H9 (cell line): ENCODE results near the gene KCNG3. TPM values are rescaled to one million over a fixed set of nuclear protein-coding genes. Genes with fewer than 3 reads are reported as not detected.

Source experiments
- DNase-seq: peaks from one replicate; pipeline ENCODE4 v3.0.0-alpha.2; 2017
- H2AFZ ChIP-seq: one replicate; pipeline ENCODE4 v1.6.1; 2013; ENCODE audit warnings: mild to moderate bottlenecking, low read length, control low read depth, moderate library complexity
- H2AK5ac ChIP-seq: 2 replicates; pipeline ENCODE4 v1.6.1; 2013; ENCODE audit warnings: low read length, control low read depth, mixed read lengths; ENCODE audit not compliant: insufficient read length
- H2BK120ac ChIP-seq: one replicate; pipeline ENCODE4 v1.6.1; 2013; ENCODE audit warnings: low read depth, mild to moderate bottlenecking, low read length, control low read depth, inconsistent platforms; ENCODE audit not compliant: poor library complexity, severe bottlenecking
- H2BK12ac ChIP-seq: 2 replicates; pipeline ENCODE4 v1.6.1; 2013; ENCODE audit warnings: low read length, control low read depth, mixed read lengths, low read depth; ENCODE audit not compliant: insufficient read length
- H2BK15ac ChIP-seq: 2 replicates; pipeline ENCODE4 v1.6.1; 2013; ENCODE audit warnings: low read depth, low read length, control low read depth
- H2BK20ac ChIP-seq: one replicate; pipeline ENCODE4 v1.6.1; 2013; ENCODE audit warnings: low read depth, mild to moderate bottlenecking, low read length, control low read depth, inconsistent platforms; ENCODE audit not compliant: poor library complexity, severe bottlenecking
- H2BK5ac ChIP-seq: 2 replicates; pipeline ENCODE4 v1.6.1; 2013; ENCODE audit warnings: low read length, control low read depth, mixed read lengths; ENCODE audit not compliant: insufficient read length
- H3K14ac ChIP-seq: 2 replicates; pipeline ENCODE4 v1.6.1; 2013; ENCODE audit warnings: low read length, control low read depth; ENCODE audit not compliant: insufficient read depth
- H3K18ac ChIP-seq: 2 replicates; pipeline ENCODE4 v1.6.1; 2013; ENCODE audit warnings: low read depth, mild to moderate bottlenecking, mixed read lengths, low read length, control low read depth; ENCODE audit not compliant: insufficient read length
- H3K23ac ChIP-seq: 2 replicates; pipeline ENCODE4 v1.6.1; 2013; ENCODE audit warnings: low read length, control low read depth, mixed read lengths, low read depth; ENCODE audit not compliant: insufficient read length
- H3K23me2 ChIP-seq: 2 replicates; pipeline ENCODE4 v1.6.1; 2013; ENCODE audit warnings: low read depth, mild to moderate bottlenecking, mixed read lengths, low read length, control low read depth; ENCODE audit not compliant: insufficient read length, poor library complexity, severe bottlenecking
- H3K27ac ChIP-seq: 2 replicates; pipeline ENCODE4 v1.5.1; 2013; ENCODE audit warnings: low read length, control low read depth, mixed read lengths, low read depth; ENCODE audit not compliant: insufficient read length
- H3K27me3 ChIP-seq: 2 replicates; pipeline ENCODE4 v1.6.1; 2013; ENCODE audit warnings: low read length, control low read depth, inconsistent platforms; ENCODE audit not compliant: insufficient read depth
- H3K4ac ChIP-seq: 2 replicates; pipeline ENCODE4 v1.6.1; 2013; ENCODE audit warnings: low read depth, mild to moderate bottlenecking, control low read depth, inconsistent platforms, low read length, moderate library complexity
- H3K4me1 ChIP-seq: 2 replicates; pipeline ENCODE4 v1.6.1; 2013; ENCODE audit warnings: low read length, control low read depth, inconsistent platforms; ENCODE audit not compliant: insufficient read depth
- H3K4me2 ChIP-seq: 2 replicates; pipeline ENCODE4 v1.6.1; 2013; ENCODE audit warnings: low read length, control low read depth, mixed read lengths; ENCODE audit not compliant: insufficient read length, insufficient read depth
- H3K56ac ChIP-seq: 2 replicates; pipeline ENCODE4 v1.6.1; 2013; ENCODE audit warnings: low read depth, mild to moderate bottlenecking, mixed read lengths, low read length, control low read depth; ENCODE audit not compliant: insufficient read length
- H3K79me1 ChIP-seq: 2 replicates; pipeline ENCODE4 v1.6.1; 2013; ENCODE audit warnings: low read depth, mild to moderate bottlenecking, moderate library complexity, low read length, control low read depth, inconsistent platforms; ENCODE audit not compliant: insufficient read depth, poor library complexity, severe bottlenecking
- H3K79me2 ChIP-seq: 2 replicates; pipeline ENCODE4 v1.6.1; 2013; ENCODE audit warnings: low read length, control low read depth, inconsistent platforms; ENCODE audit not compliant: insufficient read depth
- H3K9ac ChIP-seq: 2 replicates; pipeline ENCODE4 v1.6.1; 2013; ENCODE audit warnings: low read length, control low read depth, mixed read lengths; ENCODE audit not compliant: insufficient read length; ENCODE audit errors: extremely low read depth
- H3K9me3 ChIP-seq: one replicate; pipeline ENCODE4 v1.6.1; 2013; ENCODE audit warnings: low read depth, low read length, inconsistent platforms; ENCODE audit not compliant: control insufficient read depth
- H3T11ph ChIP-seq: one replicate; pipeline ENCODE4 v1.6.1; 2013; ENCODE audit warnings: mild to moderate bottlenecking, low read length, control low read depth, inconsistent platforms
- H4K20me1 ChIP-seq: one replicate; pipeline ENCODE4 v1.6.1; 2013; ENCODE audit not compliant: control insufficient read depth, insufficient read length, insufficient read depth
- H4K5ac ChIP-seq: 2 replicates; pipeline ENCODE4 v1.6.1; 2013; ENCODE audit warnings: low read depth, mild to moderate bottlenecking, mixed read lengths, low read length, control low read depth; ENCODE audit not compliant: insufficient read length
- H4K8ac ChIP-seq: replicated peaks from 2 replicates; pipeline ENCODE4 v1.6.1; 2013; ENCODE audit warnings: low read length, control low read depth, mixed read lengths, low read depth; ENCODE audit not compliant: insufficient read length
- H4K91ac ChIP-seq: 2 replicates; pipeline ENCODE4 v1.6.1; 2013; ENCODE audit warnings: low read depth, mild to moderate bottlenecking, moderate library complexity, mixed read lengths, low read length, control low read depth; ENCODE audit not compliant: insufficient read length
- H3K27ac Mint-ChIP-seq, 3 experiments: 2 replicates in 2 of 3; 3 replicates in 1 of 3; pipeline ENCODE4 v1.8.0; 2020 to 2021; ENCODE audit warnings: mixed read lengths in 3 of 3, mild to moderate bottlenecking in 1 of 3, moderate library complexity in 1 of 3
- H3K27me3 Mint-ChIP-seq: 2 replicates; pipeline ENCODE4 v1.8.0; 2021; ENCODE audit warnings: low read depth, mild to moderate bottlenecking, moderate library complexity, mixed read lengths
- H3K36me3 Mint-ChIP-seq, 3 experiments: 2 replicates in 2 of 3; 3 replicates in 1 of 3; pipeline ENCODE4 v1.8.0; 2020 to 2021; ENCODE audit warnings: low read depth in 3 of 3, mixed read lengths in 3 of 3; ENCODE audit not compliant: insufficient read depth in 1 of 3
- H3K4me1 Mint-ChIP-seq, 2 experiments: 2 replicates each; pipeline ENCODE4 v1.8.0; 2020; ENCODE audit warnings: mixed read lengths in 2 of 2
- H3K4me3 Mint-ChIP-seq, 2 experiments: 2 replicates in 1 of 2; 3 replicates in 1 of 2; pipeline ENCODE4 v1.8.0; 2020 to 2021; ENCODE audit warnings: mild to moderate bottlenecking in 2 of 2, mixed read lengths in 2 of 2, moderate library complexity in 1 of 2
- H3K9me3 Mint-ChIP-seq, 2 experiments: 2 replicates in 1 of 2; 3 replicates in 1 of 2; pipeline ENCODE4 v1.8.0; 2020; ENCODE audit warnings: mild to moderate bottlenecking in 2 of 2, mixed read lengths in 2 of 2, moderate library complexity in 1 of 2
- CTCF ChIP-seq: fragments of 200-600 bp; sonication (generic); conservative IDR thresholded peaks from 3 replicates; pipeline ENCODE4 v1.8.0; 2021; ENCODE audit warnings: antibody characterized with exemption, mild to moderate bottlenecking
- WGBS: extraction: QIAGEN DNeasy Blood & Tissue Kit; methylation state at CpG from one replicate; pipeline ENCODE4 v1.1.7; 2013; ENCODE audit warnings: missing lambda C conversion rate, low lambda C conversion rate, mixed read lengths; ENCODE audit not compliant: insufficient read length; ENCODE audit errors: extremely low coverage; 5-methylcytosine and 5-hydroxymethylcytosine counted together
- total RNA-seq: library from RNA; stranded (reverse); gene quantifications from 2 replicates; pipeline ENCODE4 v1.2.1, GENCODE V29; 2021

The KCNG3 gene
- total RNA-seq, 1 experiment from 2014 or later = 16.5 TPM

GRCh38 chr2:42522035-42522434 lies 28.3 kb upstream of the KCNG3 start:
- H4K8ac ChIP-seq = no peak overlapping the region

More at GRCh38 chr2:42522035-42522434, 28.3 kb upstream of the KCNG3 start:
- Histone ChIP-seq H2AFZ (no peak overlapping the region), H4K91ac (no peak overlapping the region), H3T11ph (no peak overlapping the region), H3K56ac (no peak overlapping the region), H4K5ac (no peak overlapping the region), H3K23ac (no peak overlapping the region), H3K79me2 (no peaks in the 10 kb centered on the region), H2BK20ac (no peak overlapping the region), H3K27me3 (no peaks in the 10 kb centered on the region), H2BK120ac (no peak overlapping the region), H3K9me3 (no peaks in the 10 kb centered on the region), H3K4ac (no peak overlapping the region), H3K23me2 (no peaks in the 10 kb centered on the region), H2AK5ac (no peak overlapping the region), H3K18ac (no peak overlapping the region), H2BK15ac (no peak overlapping the region), H3K9ac (no peak overlapping the region), H4K20me1 (no peaks in the 10 kb centered on the region), H3K4me2 (no peak overlapping the region), H2BK5ac (no peak overlapping the region), H3K4me1 (peaks cover 11% of the 10 kb centered on the region), H2BK12ac (no peak overlapping the region), H3K14ac (no peak overlapping the region), H3K27ac (no peak overlapping the region), H3K79me1 (no peaks in the 10 kb centered on the region)
- Mint-ChIP-seq H3K27ac (peak overlapping the region in 2 of 3 experiments; percentile 63 to 83; a peak in 4 of 7 replicates), H3K4me3 (no peak overlapping the region), H3K36me3 (peaks cover 0 to 4% (median 1%) of the 10 kb centered on the region in 3 experiments; a peak in 3 of 7 replicates), H3K9me3 (no peaks in the 10 kb centered on the region), H3K4me1 (peaks cover 21 to 23% of the 10 kb centered on the region in 2 experiments), H3K27me3 (no peaks in the 10 kb centered on the region; the same call in 1 of the 2 replicates)
- DNase-seq = no peak
- WGBS = no CpG with 5 or more reads among the region's 2 CpGs
- no peak for TF ChIP-seq CTCF
